Neural progenitor cell (in vitro differentiated cells): ENCODE measurements around the gene PPARGC1A. TPM values are rescaled to one million over a fixed set of nuclear protein-coding genes. Genes with fewer than 3 reads are reported as not detected.

ENCODE experiments used
- DNase-seq: peaks from one replicate; pipeline ENCODE4 v3.0.0-alpha.2; 2016; ENCODE audit warnings: low spot score
- H2AFZ ChIP-seq: fragments of 200-600 bp; sonication (generic); replicated peaks from 2 replicates; pipeline ENCODE4 v1.6.1; 2016; ENCODE audit warnings: antibody characterized with exemption
- H3F3A ChIP-seq: fragments of 200-600 bp; sonication (generic); 2 replicates; pipeline ENCODE4 v1.6.1; 2016; ENCODE audit warnings: antibody characterized with exemption, low read depth
- H3K27ac ChIP-seq: fragments of 200-600 bp; sonication (generic); 2 replicates; pipeline ENCODE4 v1.5.1; 2016; ENCODE audit warnings: mild to moderate bottlenecking
- H3K27me3 ChIP-seq: fragments of 200-600 bp; sonication (generic); 2 replicates; pipeline ENCODE4 v1.6.1; 2016; ENCODE audit warnings: mild to moderate bottlenecking, moderate library complexity
- H3K36me3 ChIP-seq: fragments of 200-600 bp; sonication (generic); 2 replicates; pipeline ENCODE4 v1.5.1; 2016
- H3K4me1 ChIP-seq: fragments of 200-600 bp; sonication (generic); 2 replicates; pipeline ENCODE4 v1.6.1; 2016; ENCODE audit warnings: mixed run types
- H3K4me2 ChIP-seq: fragments of 200-600 bp; sonication (generic); 2 replicates; pipeline ENCODE4 v1.6.1; 2016
- H3K4me3 ChIP-seq: fragments of 200-600 bp; sonication (generic); 2 replicates; pipeline ENCODE4 v1.5.1; 2016
- H3K79me2 ChIP-seq: fragments of 200-600 bp; sonication (generic); 2 replicates; pipeline ENCODE4 v1.6.1; 2016; ENCODE audit warnings: low read depth
- H3K9ac ChIP-seq: fragments of 200-600 bp; sonication (generic); 2 replicates; pipeline ENCODE4 v1.6.1; 2016
- H3K9me3 ChIP-seq: fragments of 200-600 bp; sonication (generic); 2 replicates; pipeline ENCODE4 v1.5.1; 2016; ENCODE audit warnings: low read depth
- H4K20me1 ChIP-seq: fragments of 200-600 bp; sonication (generic); 2 replicates; pipeline ENCODE4 v1.6.1; 2016; ENCODE audit warnings: low read depth
- H3K27ac Mint-ChIP-seq: 3 replicates; pipeline ENCODE4 v1.8.0; 2021; ENCODE audit warnings: mixed read lengths
- H3K27me3 Mint-ChIP-seq: 2 replicates; pipeline ENCODE4 v1.8.0; 2022; ENCODE audit warnings: low read depth, mild to moderate bottlenecking, inconsistent platforms, moderate library complexity, mixed read lengths; ENCODE audit not compliant: insufficient read depth
- H3K36me3 Mint-ChIP-seq: 3 replicates; pipeline ENCODE4 v1.8.0; 2021; ENCODE audit warnings: mixed read lengths
- H3K4me1 Mint-ChIP-seq: 3 replicates; pipeline ENCODE4 v1.8.0; 2021; ENCODE audit warnings: mixed read lengths
- H3K4me3 Mint-ChIP-seq: 3 replicates; pipeline ENCODE4 v1.8.0; 2021; ENCODE audit warnings: mild to moderate bottlenecking, moderate library complexity, mixed read lengths
- H3K9me3 Mint-ChIP-seq: 3 replicates; pipeline ENCODE4 v1.8.0; 2020; ENCODE audit warnings: mixed read lengths
- CTCF ChIP-seq: fragments of 200-600 bp; sonication (generic); IDR thresholded peaks from 2 replicates; pipeline ENCODE4 v1.5.1; 2017; ENCODE audit warnings: antibody characterized with exemption, mild to moderate bottlenecking
- EZH2 ChIP-seq: fragments of 200-600 bp; sonication (generic); IDR thresholded peaks from 2 replicates; pipeline ENCODE4 v1.6.1; 2017; ENCODE audit warnings: antibody characterized with exemption, mild to moderate bottlenecking, moderate library complexity
- EZH2phosphoT487 ChIP-seq: fragments of 200-600 bp; sonication (generic); IDR thresholded peaks from 2 replicates; pipeline ENCODE4 v1.6.1; 2017; ENCODE audit warnings: antibody characterized with exemption
- total RNA-seq: library from RNA; depleted of rRNA; stranded (reverse); fragments of >200 nt; gene quantifications from 2 replicates; pipeline ENCODE4 v1.2.3, GENCODE V29; 2015; ENCODE audit warnings: low replicate concordance

PPARGC1A gene
- total RNA-seq, 1 donor from 2014 or later: 6.6 TPM

GRCh38 chr4:23857367-23857959, 32.4 kb downstream of the PPARGC1A start:
- no peak overlapping the region for H3K27ac Mint-ChIP-seq
- H3K27ac ChIP-seq: no peak overlapping the region
- H3F3A ChIP-seq: no peaks in the 10 kb centered on the region

GRCh38 chr4:23856630-23857029, 33.2 kb downstream of the PPARGC1A start:
- H3K4me3 Mint-ChIP-seq: no peak overlapping the region
- no peaks in the 10 kb centered on the region for H3K27me3 ChIP-seq
- TF ChIP-seq CTCF (no peak), EZH2phosphoT487 (no peak), EZH2 (no peak)
- no peak overlapping the region for H2AFZ ChIP-seq
- H3K4me3 ChIP-seq: no peak overlapping the region
- H3K9me3 ChIP-seq: no peaks in the 10 kb centered on the region
- no peak overlapping the region for H3K9ac ChIP-seq
- no peaks in the 10 kb centered on the region for H3K79me2 ChIP-seq
- peaks cover 2% of the 10 kb centered on the region for H3K4me1 Mint-ChIP-seq
- peaks cover 7% of the 10 kb centered on the region for H3K4me1 ChIP-seq
- no peaks in the 10 kb centered on the region for H3F3A ChIP-seq
- no peak overlapping the region for H3K4me2 ChIP-seq
- H4K20me1 ChIP-seq: no peaks in the 10 kb centered on the region
- H3K27ac ChIP-seq: no peak overlapping the region
- no peak overlapping the region for H3K27ac Mint-ChIP-seq
- H3K36me3 Mint-ChIP-seq: peaks cover 2% of the 10 kb centered on the region
- no peak for DNase-seq
- peaks cover 2% of the 10 kb centered on the region for H3K27me3 Mint-ChIP-seq
- peaks cover 5% of the 10 kb centered on the region for H3K9me3 Mint-ChIP-seq
- H3K36me3 ChIP-seq: no peaks in the 10 kb centered on the region

More at GRCh38 chr4:23857367-23857959, 32.4 kb downstream of the PPARGC1A start:
- Histone ChIP-seq H3K9ac (no peak overlapping the region), H3K4me2 (no peak overlapping the region), H4K20me1 (no peaks in the 10 kb centered on the region), H3K4me1 (peaks cover 7% of the 10 kb centered on the region), H3K79me2 (no peaks in the 10 kb centered on the region), H3K27me3 (no peaks in the 10 kb centered on the region), H3K4me3 (no peak overlapping the region), H2AFZ (no peak overlapping the region), H3K36me3 (no peaks in the 10 kb centered on the region), H3K9me3 (no peaks in the 10 kb centered on the region)
- peaks cover 5% of the 10 kb centered on the region for H3K9me3 Mint-ChIP-seq
- H3K36me3 Mint-ChIP-seq: peaks cover 2% of the 10 kb centered on the region
- TF ChIP-seq CTCF: peak; percentile 14
- TF ChIP-seq EZH2: no peak
- no peak for DNase-seq
- H3K4me1 Mint-ChIP-seq: peaks cover 2% of the 10 kb centered on the region
- no peaks in the 10 kb centered on the region for H3K27me3 Mint-ChIP-seq
- no peak overlapping the region for H3K4me3 Mint-ChIP-seq

GRCh38 chr4:23855912-23856605, 33.8 kb downstream of the PPARGC1A start:
- H3K4me1 ChIP-seq: peaks cover 7% of the 10 kb centered on the region
- no peak overlapping the region for H3K4me3 ChIP-seq
- Mint-ChIP-seq H3K9me3 (peaks cover 5% of the 10 kb centered on the region), H3K27ac (no peak overlapping the region), H3K4me1 (peaks cover 2% of the 10 kb centered on the region), H3K4me3 (no peak overlapping the region), H3K27me3 (peaks cover 2% of the 10 kb centered on the region), H3K36me3 (peaks cover 2% of the 10 kb centered on the region)
- no peaks in the 10 kb centered on the region for H3K79me2 ChIP-seq
- no peaks in the 10 kb centered on the region for H3K9me3 ChIP-seq
- H3K4me2 ChIP-seq: no peak overlapping the region
- TF ChIP-seq EZH2phosphoT487 (no peak), CTCF (no peak), EZH2 (no peak)
- H4K20me1 ChIP-seq: no peaks in the 10 kb centered on the region
- no peaks in the 10 kb centered on the region for H3K27me3 ChIP-seq
- no peak overlapping the region for H2AFZ ChIP-seq
- H3K27ac ChIP-seq: no peak overlapping the region
- no peaks in the 10 kb centered on the region for H3F3A ChIP-seq
- H3K9ac ChIP-seq: no peak overlapping the region
- DNase-seq: no peak
- H3K36me3 ChIP-seq: no peaks in the 10 kb centered on the region
